ENCODE results near the gene ADGRF5. TPM values are rescaled to one million over a fixed set of nuclear protein-coding genes. Genes with fewer than 3 reads are reported as not detected.

ADGRF5 gene
- total RNA-seq, 1 donor from 2014 or later, result not detected

- intact Hi-C loops (cut with micrococcal nuclease), result no loop called here
Observed at GRCh38 chr6:46930331-46930730, 8.6 kb upstream of the ADGRF5 start.

- intact Hi-C loops (cut with micrococcal nuclease), result no loop called here
Observed at GRCh38 chr6:46927066-46927465, 5.3 kb upstream of the ADGRF5 start.

GRCh38 chr6:46926481-46926880 is 4.7 kb upstream of the ADGRF5 start:
- intact Hi-C loops (cut with micrococcal nuclease), result no loop called here

DNA sequence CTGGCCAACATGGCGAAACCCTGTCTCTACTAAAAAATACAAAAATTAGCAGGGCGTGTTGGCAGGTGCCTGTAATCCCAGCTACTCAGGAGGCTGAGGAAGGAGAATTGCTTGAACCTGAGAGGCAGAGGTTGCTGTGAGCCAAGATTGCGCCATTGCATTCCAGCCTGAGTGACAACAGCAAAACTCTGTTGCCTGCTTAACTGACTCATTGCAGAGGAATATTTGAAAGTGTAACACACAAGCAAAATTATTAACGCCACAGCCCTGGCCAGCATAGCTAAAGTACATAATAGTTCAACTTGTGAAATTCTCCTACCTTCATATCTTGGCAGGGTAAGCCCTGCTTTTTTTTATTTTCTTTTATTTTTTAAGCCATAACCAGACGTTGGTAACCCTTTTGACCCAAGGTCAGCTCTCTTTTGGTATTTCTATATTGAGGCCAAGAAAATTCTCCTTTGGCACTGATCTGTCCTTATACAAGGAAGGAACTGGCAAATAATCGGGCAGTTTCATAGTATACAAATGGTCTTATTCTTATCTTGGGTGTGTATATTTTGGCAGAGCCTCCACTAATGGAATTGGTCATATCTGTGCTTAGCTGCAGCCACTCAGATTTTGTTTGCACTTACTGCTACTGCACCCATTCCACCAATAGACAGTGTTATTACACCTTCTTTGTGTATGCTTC is 4.0 kb upstream of the ADGRF5 start:
- intact Hi-C loops (cut with micrococcal nuclease), result no loop called here

DNA sequence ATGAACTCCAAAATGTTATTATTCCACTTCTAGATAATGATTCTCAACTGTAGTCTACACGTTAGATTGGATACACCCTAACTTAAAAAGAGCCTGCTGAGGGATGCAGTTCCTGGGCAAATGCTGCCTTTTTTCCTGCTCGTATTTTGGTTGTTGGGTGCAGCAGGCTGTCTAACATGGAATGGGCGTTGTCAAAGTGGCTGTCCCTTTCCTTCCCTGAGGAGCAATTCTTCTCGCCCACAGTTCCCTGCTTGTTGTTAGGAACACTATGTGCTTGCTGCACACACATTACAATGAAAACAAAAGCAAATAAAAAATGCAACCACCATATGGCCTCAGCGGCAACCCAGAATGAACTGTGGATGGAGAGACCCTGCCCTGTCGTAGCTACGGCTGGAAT is 1.7 kb upstream of the ADGRF5 start:
- intact Hi-C loops (cut with micrococcal nuclease), result no loop called here

- intact Hi-C loops (cut with micrococcal nuclease), result no loop called here
Observed at GRCh38 chr6:46921059-46921458, 679 bp downstream of the ADGRF5 start.

GRCh38 chr6:46918806-46919205 is 2.9 kb downstream of the ADGRF5 start:
- intact Hi-C loops (cut with micrococcal nuclease), result no loop called here

DNA sequence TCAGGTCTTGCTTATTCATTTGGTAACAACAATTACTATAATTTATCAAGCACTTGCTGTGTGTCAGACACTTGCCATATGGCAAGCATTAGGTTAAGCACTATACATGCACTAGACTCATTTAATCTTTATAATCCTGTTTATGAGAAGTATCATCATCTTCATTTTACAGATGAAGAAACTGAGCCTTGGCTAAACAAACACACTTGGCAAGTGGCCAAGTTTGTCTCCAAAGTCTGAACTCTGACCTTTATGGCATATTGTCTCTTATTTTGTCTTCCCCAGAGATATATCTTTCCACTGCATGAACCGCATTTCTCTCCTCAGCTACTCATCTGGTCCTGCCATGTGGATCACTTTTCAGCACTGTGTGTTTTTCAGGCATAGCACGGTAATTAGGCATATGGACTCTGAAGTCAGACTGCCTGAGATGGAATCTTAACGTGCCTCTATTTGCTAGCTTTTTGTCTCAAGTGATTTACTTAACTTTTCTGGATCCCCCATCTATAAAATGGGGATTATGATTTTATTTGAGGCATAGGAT is 4.7 kb downstream of the ADGRF5 start:
- intact Hi-C loops (cut with micrococcal nuclease), result no loop called here

- intact Hi-C loops (cut with micrococcal nuclease), result no loop called here
Observed at GRCh38 chr6:46915866-46916265, 5.9 kb downstream of the ADGRF5 start.

- intact Hi-C loops (cut with micrococcal nuclease), result no loop called here
Observed at GRCh38 chr6:46915380-46915779, 6.4 kb downstream of the ADGRF5 start.

DNA sequence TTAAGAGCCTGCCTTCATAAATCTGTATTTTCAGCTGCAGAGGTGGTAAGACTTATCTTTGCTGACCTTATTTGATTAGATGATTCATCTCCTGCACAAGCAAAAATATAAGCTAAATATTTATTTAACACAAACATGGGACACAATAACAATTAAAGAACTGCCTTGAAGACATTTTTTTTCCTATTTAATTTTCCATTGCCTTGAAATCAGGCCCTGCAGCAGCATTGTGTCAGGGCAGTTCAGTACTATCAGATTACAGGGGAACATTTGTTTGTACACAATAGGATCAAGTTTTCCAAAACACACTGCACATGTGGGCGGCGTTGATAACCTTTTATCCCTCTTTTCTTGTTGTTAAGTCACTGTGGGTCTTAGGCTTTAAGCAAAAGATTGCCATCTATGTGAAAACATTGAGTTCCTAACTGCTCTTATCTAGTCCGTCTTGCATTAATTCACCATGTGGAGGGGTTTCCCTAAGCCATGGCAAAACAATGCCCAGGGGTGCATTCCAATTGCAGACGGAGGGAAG is 7.4 kb downstream of the ADGRF5 start:
- intact Hi-C loops (cut with micrococcal nuclease), result no loop called here

GRCh38 chr6:46909371-46909770 is 12.4 kb downstream of the ADGRF5 start:
- intact Hi-C loops (cut with micrococcal nuclease), result no loop called here

DNA sequence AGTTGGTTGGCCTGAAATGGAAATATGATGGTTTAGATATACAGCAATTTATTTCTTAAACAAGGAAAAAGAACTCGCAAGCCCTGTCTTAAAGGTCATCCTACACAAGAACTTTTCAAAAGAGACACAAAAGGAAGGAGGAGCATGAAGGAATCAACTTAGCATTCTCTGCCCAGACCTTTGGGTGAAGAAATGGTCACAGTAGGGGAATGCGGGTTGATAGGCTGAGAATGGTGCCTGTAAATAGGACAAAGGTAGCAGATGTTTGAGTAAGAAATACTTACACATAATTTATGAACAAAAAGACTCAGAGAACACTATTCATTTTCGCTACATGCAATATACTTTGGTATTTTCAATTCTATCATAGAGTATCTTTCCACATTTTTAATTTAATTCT is 15.0 kb downstream of the ADGRF5 start:
- intact Hi-C loops (cut with micrococcal nuclease), result no loop called here

- intact Hi-C loops (cut with micrococcal nuclease), result no loop called here
Observed at GRCh38 chr6:46904117-46904516, 17.6 kb downstream of the ADGRF5 start.

DNA sequence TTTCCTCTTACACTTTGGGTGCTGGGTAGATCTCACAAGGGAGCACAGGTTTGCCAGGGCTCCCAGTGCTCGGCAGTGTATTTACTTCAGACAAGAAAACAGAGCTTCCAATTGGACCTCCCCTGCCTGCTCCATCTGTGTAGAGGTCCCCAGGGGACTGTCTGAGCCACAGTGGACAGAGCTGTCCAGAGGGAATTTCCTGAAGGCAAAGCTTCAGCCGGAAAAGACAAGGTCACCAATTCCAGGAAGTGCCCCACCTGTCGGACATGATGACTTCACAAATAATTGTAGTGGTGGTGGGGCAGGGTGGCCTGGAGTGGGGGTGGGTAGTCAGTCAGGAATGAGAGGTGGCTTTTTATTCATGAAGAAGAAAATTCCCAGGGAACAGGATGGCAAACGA is 18.6 kb downstream of the ADGRF5 start:
- intact Hi-C loops (cut with micrococcal nuclease), result no loop called here

- intact Hi-C loops (cut with micrococcal nuclease), result no loop called here
Observed at GRCh38 chr6:46901882-46902314, 19.8 kb downstream of the ADGRF5 start.

- intact Hi-C loops (cut with micrococcal nuclease), result no loop called here
Observed at GRCh38 chr6:46900266-46900665, 21.5 kb downstream of the ADGRF5 start.

GRCh38 chr6:46899659-46900058 is 22.1 kb downstream of the ADGRF5 start:
- intact Hi-C loops (cut with micrococcal nuclease), result no loop called here

- intact Hi-C loops (cut with micrococcal nuclease), result no loop called here
Observed at GRCh38 chr6:46898006-46898405, 23.7 kb downstream of the ADGRF5 start.

GRCh38 chr6:46896871-46897270 is 24.9 kb downstream of the ADGRF5 start:
- intact Hi-C loops (cut with micrococcal nuclease), result no loop called here

- intact Hi-C loops (cut with micrococcal nuclease), result no loop called here
Observed at GRCh38 chr6:46895930-46896329, 25.8 kb downstream of the ADGRF5 start.

DNA sequence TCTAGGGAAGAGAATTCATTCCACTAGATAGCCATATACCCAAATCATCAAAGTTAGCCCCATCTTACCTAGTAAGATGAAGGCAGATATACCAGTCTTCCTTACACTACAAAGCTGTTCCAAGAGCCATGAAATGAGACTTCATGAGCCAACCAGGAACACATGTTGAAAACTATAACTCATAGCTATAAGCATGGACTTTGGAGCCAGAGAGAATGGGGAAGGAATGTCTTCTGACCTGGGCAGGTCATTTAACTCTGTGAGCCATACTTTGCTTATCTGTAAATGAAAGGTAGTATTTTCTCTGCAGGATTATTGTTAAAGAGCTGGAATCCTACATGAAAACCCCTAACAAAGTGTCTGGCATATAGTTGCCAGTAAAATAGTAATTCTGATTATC is 27.3 kb downstream of the ADGRF5 start:
- intact Hi-C loops (cut with micrococcal nuclease), result no loop called here

- intact Hi-C loops (cut with micrococcal nuclease), result no loop called here
Observed at GRCh38 chr6:46893648-46894047, 28.1 kb downstream of the ADGRF5 start.

Measured in T-helper 1 cell treated with Interleukin-12 subunit alpha and Interleukin-12 subunit beta and Interleukin-4 antibody, amounts not matched to agents 30 ng/mL and 1 ng/mL, for 36 hours (primary cell).